ENCODE results near the gene NCBP2L. TPM values are rescaled to one million over a fixed set of nuclear protein-coding genes. Genes with fewer than 3 reads are reported as not detected.
A peak's percentile ranks its signal among the peaks of the same experiment; 100 is the strongest.

The NCBP2L gene
- total RNA-seq, 1 donor from 2014 or later: not detected

DNA sequence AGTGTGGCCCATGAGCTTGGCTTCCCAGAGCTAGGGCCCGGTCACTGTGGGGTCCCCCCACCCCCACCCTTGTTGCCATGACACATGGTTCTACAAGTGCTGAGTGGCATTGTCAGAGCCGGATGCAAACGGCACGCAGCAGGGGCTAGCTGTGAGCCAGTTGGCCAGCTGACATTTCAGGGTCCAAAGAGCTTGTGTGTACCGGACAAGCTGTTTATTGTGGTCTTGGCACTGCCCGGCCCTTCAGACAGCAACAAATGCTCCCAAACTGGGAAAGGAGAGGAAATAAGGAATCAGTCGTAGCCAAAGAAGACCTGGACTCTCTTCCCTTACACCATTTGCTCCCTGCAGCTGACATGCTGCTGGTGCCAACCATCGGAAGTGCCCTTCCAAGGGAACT is 38.8 kb upstream of the NCBP2L start:
- Mint-ChIP-seq H3K27ac (no peak overlapping the region), H3K36me3 (no peaks in the 10 kb centered on the region), H3K27me3 (ENCODE audit: low read depth) (peaks cover 19% of the 10 kb centered on the region), H3K9me3 (peaks cover 7% of the 10 kb centered on the region), H3K4me3 (no peak overlapping the region), H3K4me1 (peaks cover 10% of the 10 kb centered on the region)
- no peak for DNase-seq (ENCODE audit: low spot score in 2 of 2, unreplicated experiment in 2 of 2)
- no peak for TF ChIP-seq CTCF (IDR thresholded peaks at IDR 0.05; ENCODE audit: unreplicated experiment)

DNA sequence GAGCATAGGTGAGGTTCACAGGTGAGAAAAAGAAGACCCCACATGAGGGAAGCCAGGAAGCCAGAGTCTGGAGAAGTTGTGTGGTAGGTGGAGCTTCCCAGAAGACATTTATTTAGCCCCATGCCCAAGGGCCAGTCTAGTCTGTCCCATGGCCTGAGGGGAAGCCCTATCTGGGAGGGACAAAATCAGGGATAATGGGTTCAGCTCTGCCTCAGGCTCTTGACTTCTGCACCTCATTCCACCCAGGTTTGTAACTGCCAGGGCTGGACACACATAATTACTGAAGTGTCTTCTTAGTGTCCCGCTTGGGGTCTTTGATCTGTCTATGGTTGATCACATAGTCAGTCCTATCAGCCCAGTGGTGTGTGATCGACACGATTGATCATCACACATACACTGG is 38.0 kb upstream of the NCBP2L start:
- Mint-ChIP-seq H3K36me3 (no peaks in the 10 kb centered on the region), H3K27ac (no peak overlapping the region), H3K4me3 (no peak overlapping the region), H3K4me1 (peaks cover 10% of the 10 kb centered on the region), H3K27me3 (ENCODE audit: low read depth) (peaks cover 22% of the 10 kb centered on the region), H3K9me3 (peaks cover 3% of the 10 kb centered on the region)
- no peak for TF ChIP-seq CTCF (IDR thresholded peaks at IDR 0.05; ENCODE audit: unreplicated experiment)
- DNase-seq (ENCODE audit: low spot score in 2 of 2, unreplicated experiment in 2 of 2): no peak

GRCh38 chrX:107741404-107741790 is 36.1 kb upstream of the NCBP2L start:
- H3K4me3 Mint-ChIP-seq: no peak overlapping the region
- TF ChIP-seq CTCF (IDR thresholded peaks at IDR 0.05; ENCODE audit: unreplicated experiment): no peak
- H3K9me3 Mint-ChIP-seq: no peaks in the 10 kb centered on the region
- peaks cover 10% of the 10 kb centered on the region for H3K4me1 Mint-ChIP-seq
- peak overlapping the region; percentile 93 for H3K27ac Mint-ChIP-seq
- no peak for DNase-seq (ENCODE audit: low spot score in 2 of 2, unreplicated experiment in 2 of 2)
- no peaks in the 10 kb centered on the region for H3K36me3 Mint-ChIP-seq
- H3K27me3 Mint-ChIP-seq (ENCODE audit: low read depth): peaks cover 37% of the 10 kb centered on the region

GRCh38 chrX:107742700-107743191 is 34.8 kb upstream of the NCBP2L start:
- Mint-ChIP-seq H3K4me1 (peaks cover 10% of the 10 kb centered on the region), H3K4me3 (peak overlapping the region; percentile 24), H3K27ac (peak overlapping the region; percentile 93), H3K36me3 (no peaks in the 10 kb centered on the region), H3K27me3 (ENCODE audit: low read depth) (peaks cover 36% of the 10 kb centered on the region), H3K9me3 (no peaks in the 10 kb centered on the region)
- no peak for TF ChIP-seq CTCF (IDR thresholded peaks at IDR 0.05; ENCODE audit: unreplicated experiment)
- DNase-seq (ENCODE audit: low spot score in 2 of 2, unreplicated experiment in 2 of 2): no peak

- H3K4me1 Mint-ChIP-seq: peaks cover 10% of the 10 kb centered on the region
- H3K36me3 Mint-ChIP-seq: no peaks in the 10 kb centered on the region
- H3K9me3 Mint-ChIP-seq: no peaks in the 10 kb centered on the region
These were observed 33.5 kb upstream of the NCBP2L start for GRCh38 chrX:107743995-107744394.

More at GRCh38 chrX:107743995-107744394, 33.5 kb upstream of the NCBP2L start:
- DNase-seq (ENCODE audit: low spot score in 2 of 2, unreplicated experiment in 2 of 2): no peak
- Mint-ChIP-seq H3K4me3 (no peak overlapping the region), H3K27ac (no peak overlapping the region), H3K27me3 (ENCODE audit: low read depth) (peaks cover 39% of the 10 kb centered on the region)
- TF ChIP-seq CTCF (IDR thresholded peaks at IDR 0.05; ENCODE audit: unreplicated experiment): no peak

Measured in mesothelial cell of epicardium (in vitro differentiated cells).